MCF 10A (cell line): ENCODE results near the gene DIAPH3. TPM values are rescaled to one million over a fixed set of nuclear protein-coding genes. Genes with fewer than 3 reads are reported as not detected.
A peak's percentile ranks its signal among the peaks of the same experiment; 100 is the strongest.

ENCODE experiments used
- BruUV-seq: library from RNA; stranded (reverse); fragments of 400-500 nt; replicated peaks from 2 replicates; lab custom pipeline; 2021; lab: Mats Ljungman, UMichigan
- CTCF ChIA-PET: fragments of 300-600 bp; sonication (Branson Sonifier 250); formaldehyde crosslinking; extraction: SDS; loops from one replicate; lab custom pipeline; 2021; ENCODE audit warnings: antibody characterized with exemption, inconsistent platforms; lab: Yijun Ruan, JAX
- POLR2A ChIA-PET: fragments of 300-600, 350-650 bp; sonication (Branson Sonifier 250); formaldehyde crosslinking; extraction: SDS; loops from one replicate; lab custom pipeline; 2020; ENCODE audit warnings: antibody characterized with exemption, inconsistent platforms; lab: Yijun Ruan, JAX
- DNase-seq: peaks from one replicate; pipeline ENCODE4 v3.0.0-alpha.2; 2018; ENCODE audit not compliant: unreplicated experiment
- H3K27ac Mint-ChIP-seq: one replicate; pipeline ENCODE4 v1.8.0; 2022; ENCODE audit warnings: mild to moderate bottlenecking, low read depth, mixed read lengths; ENCODE audit not compliant: unreplicated experiment
- H3K27me3 Mint-ChIP-seq: one replicate; pipeline ENCODE4 v1.8.0; 2022; ENCODE audit warnings: mixed read lengths; ENCODE audit not compliant: insufficient read depth, unreplicated experiment
- H3K36me3 Mint-ChIP-seq: one replicate; pipeline ENCODE4 v1.8.0; 2022; ENCODE audit warnings: mild to moderate bottlenecking, moderate library complexity, mixed read lengths; ENCODE audit not compliant: insufficient read depth, unreplicated experiment
- H3K4me1 Mint-ChIP-seq: one replicate; pipeline ENCODE4 v1.8.0; 2022; ENCODE audit warnings: mixed read lengths; ENCODE audit not compliant: insufficient read depth, unreplicated experiment
- H3K4me3 Mint-ChIP-seq: one replicate; pipeline ENCODE4 v1.8.0; 2022; ENCODE audit warnings: mild to moderate bottlenecking, moderate library complexity, mixed read lengths; ENCODE audit not compliant: unreplicated experiment
- H3K9me3 Mint-ChIP-seq: one replicate; pipeline ENCODE4 v1.8.0; 2022; ENCODE audit warnings: mixed read lengths; ENCODE audit not compliant: unreplicated experiment
- intact Hi-C: fragments of 100-400 bp; cut with micrococcal nuclease; formaldehyde crosslinking; loops from 2 replicates; pipeline ENCODE4 v1.14.1; 2022
- total RNA-seq: library from RNA; stranded (reverse); gene quantifications from 2 replicates; pipeline ENCODE4 v1.2.3, GENCODE V29; 2022
- TF ChIP-seq, protein P1 (sequence below): fragments of 200-600 bp; IDR thresholded peaks from one replicate; pipeline ENCODE4 v1.8.0; 2022; ENCODE audit warnings: antibody characterized with exemption, mild to moderate bottlenecking; ENCODE audit not compliant: unreplicated experiment

Gene DIAPH3
- total RNA-seq, 1 experiment from 2014 or later: 34.7 TPM

GRCh38 chr13:59879281-59879680 lies 284.4 kb downstream of the DIAPH3 start:
- Mint-ChIP-seq H3K4me1 (peaks cover 16% of the 10 kb centered on the region), H3K36me3 (no peaks in the 10 kb centered on the region), H3K4me3 (no peak overlapping the region), H3K9me3 (no peaks in the 10 kb centered on the region), H3K27ac (no peak overlapping the region), H3K27me3 (no peaks in the 10 kb centered on the region)
- no TSS peak for BruUV-seq
- intact Hi-C loops: no loop called here
- TF ChIP-seq, protein P1, sequence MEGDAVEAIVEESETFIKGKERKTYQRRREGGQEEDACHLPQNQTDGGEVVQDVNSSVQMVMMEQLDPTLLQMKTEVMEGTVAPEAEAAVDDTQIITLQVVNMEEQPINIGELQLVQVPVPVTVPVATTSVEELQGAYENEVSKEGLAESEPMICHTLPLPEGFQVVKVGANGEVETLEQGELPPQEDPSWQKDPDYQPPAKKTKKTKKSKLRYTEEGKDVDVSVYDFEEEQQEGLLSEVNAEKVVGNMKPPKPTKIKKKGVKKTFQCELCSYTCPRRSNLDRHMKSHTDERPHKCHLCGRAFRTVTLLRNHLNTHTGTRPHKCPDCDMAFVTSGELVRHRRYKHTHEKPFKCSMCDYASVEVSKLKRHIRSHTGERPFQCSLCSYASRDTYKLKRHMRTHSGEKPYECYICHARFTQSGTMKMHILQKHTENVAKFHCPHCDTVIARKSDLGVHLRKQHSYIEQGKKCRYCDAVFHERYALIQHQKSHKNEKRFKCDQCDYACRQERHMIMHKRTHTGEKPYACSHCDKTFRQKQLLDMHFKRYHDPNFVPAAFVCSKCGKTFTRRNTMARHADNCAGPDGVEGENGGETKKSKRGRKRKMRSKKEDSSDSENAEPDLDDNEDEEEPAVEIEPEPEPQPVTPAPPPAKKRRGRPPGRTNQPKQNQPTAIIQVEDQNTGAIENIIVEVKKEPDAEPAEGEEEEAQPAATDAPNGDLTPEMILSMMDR: no peak
- POLR2A ChIA-PET: interaction anchor here (0.6 kb wide), 1 partner anchor 168 kb away, joined by 4 read pairs; no protein-coding TSS in a partner anchor
- DNase-seq: no peak
- CTCF ChIA-PET: interaction anchor here (1.7 kb wide), 1 partner anchor 108 kb away, joined by 6 read pairs; no protein-coding TSS in a partner anchor

DNA sequence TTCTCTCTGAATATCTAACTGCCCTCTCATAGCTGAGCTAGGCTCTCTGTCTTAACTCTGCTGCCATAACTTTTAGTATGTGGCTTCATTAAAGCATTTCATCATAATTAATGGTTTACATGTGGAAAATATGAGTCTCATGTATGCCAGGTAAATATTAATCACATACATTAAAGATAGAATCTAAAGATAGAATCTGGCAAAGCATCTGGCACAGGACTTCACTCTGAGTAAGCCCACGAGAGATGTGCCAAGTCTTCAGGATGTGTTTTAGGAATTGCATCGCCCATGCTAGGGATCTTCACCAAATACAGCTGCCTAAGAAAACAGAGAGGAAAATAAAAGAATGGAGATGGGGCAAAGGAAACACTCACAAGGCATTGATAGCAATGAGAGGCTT lies 285.8 kb downstream of the DIAPH3 start:
- no peak overlapping the region for H3K4me3 Mint-ChIP-seq
- TF ChIP-seq, protein P1: no peak
- intact Hi-C loops: no loop called here
- H3K9me3 Mint-ChIP-seq: no peaks in the 10 kb centered on the region
- peak; percentile 45 for DNase-seq
- no TSS peak for BruUV-seq
- ChIA-PET POLR2A (no interaction called here), CTCF (interaction anchor here (0.7 to 2.0 kb wide), 2 partner anchors 20 to 29 kb away, joined by 4 to 14 read pairs; no protein-coding TSS in a partner anchor)
- H3K36me3 Mint-ChIP-seq: no peaks in the 10 kb centered on the region
- no peak overlapping the region for H3K27ac Mint-ChIP-seq
- H3K4me1 Mint-ChIP-seq: peaks cover 16% of the 10 kb centered on the region
- no peaks in the 10 kb centered on the region for H3K27me3 Mint-ChIP-seq

GRCh38 chr13:59874973-59875372 lies 288.8 kb downstream of the DIAPH3 start:
- Mint-ChIP-seq H3K27me3 (no peaks in the 10 kb centered on the region), H3K4me3 (no peak overlapping the region), H3K27ac (no peak overlapping the region), H3K36me3 (no peaks in the 10 kb centered on the region), H3K4me1 (peaks cover 14% of the 10 kb centered on the region), H3K9me3 (no peaks in the 10 kb centered on the region)
- BruUV-seq: no TSS peak
- ChIA-PET CTCF (no interaction called here), POLR2A (interaction anchor here (1.4 kb wide), 1 partner anchor 18 kb away, joined by 4 read pairs; no protein-coding TSS in a partner anchor)
- DNase-seq: no peak
- TF ChIP-seq, protein P1: no peak
- intact Hi-C loops: no loop called here

DNA sequence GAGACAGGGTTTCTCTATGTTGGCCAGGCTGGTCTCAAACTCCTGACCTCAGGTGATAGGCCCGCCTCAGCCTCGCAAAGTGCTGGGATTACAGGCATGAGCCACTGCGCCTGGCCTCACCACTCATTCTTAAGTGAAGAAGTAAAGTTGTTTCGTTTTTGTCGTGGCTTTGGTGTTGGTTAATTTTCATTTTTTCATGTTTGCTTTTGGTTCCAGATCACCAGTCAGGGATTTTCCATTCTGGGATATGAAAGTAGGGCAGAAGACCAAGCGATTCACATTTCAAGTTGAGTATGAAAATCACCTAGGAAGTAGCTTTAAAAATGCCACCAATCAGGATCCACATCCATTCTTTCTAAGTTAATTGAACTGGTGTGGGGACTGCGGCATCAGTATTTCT lies 289.9 kb downstream of the DIAPH3 start:
- POLR2A ChIA-PET: interaction anchor here (1.4 kb wide), 1 partner anchor 19 kb away, joined by 4 read pairs; no protein-coding TSS in a partner anchor
- H3K4me3 Mint-ChIP-seq: no peak overlapping the region
- peaks cover 9% of the 10 kb centered on the region for H3K4me1 Mint-ChIP-seq
- intact Hi-C loops: no loop called here
- H3K27me3 Mint-ChIP-seq: no peaks in the 10 kb centered on the region
- H3K36me3 Mint-ChIP-seq: no peaks in the 10 kb centered on the region
- no TSS peak for BruUV-seq
- TF ChIP-seq, protein P1: no peak
- no peak for DNase-seq
- no peak overlapping the region for H3K27ac Mint-ChIP-seq
- CTCF ChIA-PET: no interaction called here
- H3K9me3 Mint-ChIP-seq: no peaks in the 10 kb centered on the region
